ENCODE measurements around the gene ZNF423.

Gene ZNF423

GRCh38 chr16:49869731-49870130 is 13.8 kb upstream of the ZNF423 start:
- DNase-seq: no peak

- DNase-seq: no peak
Measured at GRCh38 chr16:49867796-49868668, 12.1 kb upstream of the ZNF423 start.

GRCh38 chr16:49867234-49867633 is 11.3 kb upstream of the ZNF423 start:
- no peak for DNase-seq

- no peak for DNase-seq
Measured at GRCh38 chr16:49866595-49867071, 10.7 kb upstream of the ZNF423 start.

- no peak for DNase-seq
Measured at GRCh38 chr16:49862694-49863093, 6.8 kb upstream of the ZNF423 start.

GRCh38 chr16:49861299-49861698 is 5.4 kb upstream of the ZNF423 start:
- DNase-seq: no peak

- no peak for DNase-seq
Measured at GRCh38 chr16:49860593-49860992, 4.7 kb upstream of the ZNF423 start.

- DNase-seq: peak in 1 of 2 donors; percentile 35
Measured at GRCh38 chr16:49859125-49859811, 3.4 kb upstream of the ZNF423 start.

GRCh38 chr16:49858200-49859124 is 2.5 kb upstream of the ZNF423 start:
- no peak for DNase-seq

- DNase-seq: peak; percentile 25 to 40
Measured at GRCh38 chr16:49857423-49858181, 1.7 kb upstream of the ZNF423 start.

- DNase-seq: peak; percentile 12 to 27
Measured at GRCh38 chr16:49856672-49857330, 889 bp upstream of the ZNF423 start.

- peak; percentile 8 to 9 for DNase-seq
Measured at GRCh38 chr16:49855280-49855821, 561 bp downstream of the ZNF423 start.

GRCh38 chr16:49854796-49855203 is 1.1 kb downstream of the ZNF423 start:
- DNase-seq: no peak

- no peak for DNase-seq
Measured at GRCh38 chr16:49854188-49854795, 1.6 kb downstream of the ZNF423 start.

- DNase-seq: no peak
Measured at GRCh38 chr16:49852279-49852678, 3.6 kb downstream of the ZNF423 start.

GRCh38 chr16:49851468-49851787 is 4.5 kb downstream of the ZNF423 start:
- DNase-seq: no peak

- no peak for DNase-seq
Measured at GRCh38 chr16:49850558-49851467, 5.1 kb downstream of the ZNF423 start.

- no peak for DNase-seq
Measured at GRCh38 chr16:49849754-49850108, 6.2 kb downstream of the ZNF423 start.

- no peak for DNase-seq
Measured at GRCh38 chr16:49849037-49849753, 6.7 kb downstream of the ZNF423 start.

Data from inflammatory macrophage (primary cell).